H1 (cell line): ENCODE measurements around the gene TRIM38. TPM values are rescaled to one million over a fixed set of nuclear protein-coding genes. Genes with fewer than 3 reads are reported as not detected.

ENCODE experiments used
- CTCF ChIA-PET: fragments of 300-600 bp; sonication (Branson Sonifier 250); formaldehyde crosslinking; loops from one replicate; lab custom pipeline; 2021; ENCODE audit not compliant: partially characterized antibody; lab: Charles Lee
- POLR2A ChIA-PET: fragments of 300-600 bp; sonication (Branson Sonifier 250); formaldehyde crosslinking; loops from one replicate; lab custom pipeline; 2021; ENCODE audit warnings: inconsistent platforms; ENCODE audit not compliant: partially characterized antibody; lab: Charles Lee
- DNase-seq, 2 experiments: peaks; one replicate each; pipeline versions ENCODE4 v3.0.0 to v3.0.0-alpha.2; 2010 to 2022; ENCODE audit warnings: low spot score in 2 of 2, low read depth in 1 of 2, mixed read lengths in 1 of 2
- FAIRE-seq: peaks from 2 replicates; lab custom pipeline; 2011; peaks lifted over from hg19 to GRCh38; lab: Jason Lieb, UNC
- H2AFZ ChIP-seq: 2 replicates; pipeline ENCODE4 v1.8.1; 2012; ENCODE audit warnings: low read length, inconsistent platforms
- H2AK5ac ChIP-seq: 2 replicates; pipeline ENCODE4 v1.6.1; 2013; ENCODE audit warnings: low read depth, low read length
- H2BK120ac ChIP-seq: replicated peaks from 2 replicates; pipeline ENCODE3; 2013; ENCODE audit warnings: low read depth, low read length, inconsistent platforms
- H2BK12ac ChIP-seq: 2 replicates; pipeline ENCODE4 v1.6.1; 2013; ENCODE audit warnings: low read depth, low read length
- H2BK15ac ChIP-seq: 2 replicates; pipeline ENCODE4 v1.6.1; 2013; ENCODE audit warnings: low read length
- H2BK20ac ChIP-seq: 2 replicates; pipeline ENCODE4 v1.6.1; 2013; ENCODE audit warnings: low read length
- H2BK5ac ChIP-seq: 2 replicates; pipeline ENCODE4 v1.6.1; 2013; ENCODE audit warnings: low read depth, low read length
- H3K14ac ChIP-seq: 2 replicates; pipeline ENCODE4 v1.6.1; 2013; ENCODE audit warnings: inconsistent platforms; ENCODE audit not compliant: insufficient read length
- H3K18ac ChIP-seq: 2 replicates; pipeline ENCODE4 v1.6.1; 2013; ENCODE audit warnings: low read length; ENCODE audit errors: extremely low read depth
- H3K23ac ChIP-seq: 2 replicates; pipeline ENCODE4 v1.6.1; 2013; ENCODE audit warnings: inconsistent platforms; ENCODE audit not compliant: insufficient read length
- H3K23me2 ChIP-seq: 2 replicates; pipeline ENCODE4 v1.6.1; 2013; ENCODE audit warnings: low read depth, low read length
- H3K27ac ChIP-seq: 2 replicates; pipeline ENCODE4 v1.6.1; 2011; ENCODE audit warnings: low read depth, low read length, inconsistent platforms
- H3K27me3 ChIP-seq, 4 experiments: replicated peaks in 1 of 4; 1 replicate in 1 of 4; 2 replicates in 3 of 4; pipeline versions ENCODE4 v1.6.1 to v1.8.1; 2011 to 2013; ENCODE audit warnings: low read length in 3 of 4, mild to moderate bottlenecking in 3 of 4, inconsistent platforms in 2 of 4, mixed read lengths in 2 of 4, moderate library complexity in 1 of 4; ENCODE audit not compliant: control insufficient read depth in 3 of 4, insufficient read depth in 3 of 4; ENCODE audit errors: extremely low read depth in 1 of 4
- H3K36me3 ChIP-seq, 4 experiments: 2 replicates each; pipeline versions ENCODE4 v1.6.1 to v1.8.1; 2011 to 2013; ENCODE audit warnings: mild to moderate bottlenecking in 4 of 4, low read length in 3 of 4, moderate library complexity in 2 of 4, control low read depth in 1 of 4, inconsistent platforms in 1 of 4; ENCODE audit not compliant: insufficient read depth in 4 of 4, control insufficient read depth in 2 of 4
- H3K4ac ChIP-seq: replicated peaks from 2 replicates; pipeline ENCODE3; 2013; ENCODE audit warnings: low read length, low read depth, mixed read lengths, inconsistent platforms; ENCODE audit not compliant: insufficient read length
- H3K4me1 ChIP-seq, 4 experiments: replicated peaks in 1 of 4; 1 replicate in 1 of 4; 2 replicates in 3 of 4; pipeline versions ENCODE4 v1.6.1 to v1.8.1; 2011 to 2013; ENCODE audit warnings: low read length in 3 of 4, inconsistent platforms in 2 of 4, mixed read lengths in 1 of 4; ENCODE audit not compliant: insufficient read depth in 4 of 4, control insufficient read depth in 3 of 4
- H3K4me2 ChIP-seq, 2 experiments: 2 replicates each; pipeline versions ENCODE4 v1.6.1 to v1.8.1; 2011 to 2013; ENCODE audit warnings: low read depth in 2 of 2, low read length in 2 of 2, control low read depth in 1 of 2, inconsistent platforms in 1 of 2, mild to moderate bottlenecking in 1 of 2; ENCODE audit not compliant: insufficient read depth in 1 of 2
- H3K4me3 ChIP-seq, 4 experiments: fragments of 200-600, 300-600 bp in 1 of 4; sonication (generic), shearing (Covaris generic), sonication (Bioruptor Twin) in 1 of 4; 2 replicates each; pipeline versions ENCODE4 v1.5.1 to v1.8.1; 2011 to 2016; ENCODE audit warnings: low read length in 4 of 4, low read depth in 3 of 4, control low read depth in 2 of 4, inconsistent platforms in 2 of 4, mild to moderate bottlenecking in 2 of 4, mixed read lengths in 1 of 4, moderate library complexity in 1 of 4; ENCODE audit not compliant: insufficient read depth in 2 of 4; ENCODE audit errors: extremely low read depth in 1 of 4
- H3K56ac ChIP-seq: replicated peaks from 2 replicates; pipeline ENCODE3; 2013; ENCODE audit warnings: low read depth, mild to moderate bottlenecking, mixed read lengths, low read length, inconsistent platforms; ENCODE audit not compliant: insufficient read length
- H3K79me1 ChIP-seq: 2 replicates; pipeline ENCODE4 v1.6.1; 2013; ENCODE audit warnings: low read depth, low read length, control low read depth
- H3K79me2 ChIP-seq, 2 experiments: 2 replicates each; pipeline versions ENCODE4 v1.6.1 to v1.8.1; 2012 to 2013; ENCODE audit warnings: low read length in 2 of 2, mild to moderate bottlenecking in 2 of 2, inconsistent platforms in 1 of 2; ENCODE audit not compliant: insufficient read depth in 2 of 2, control insufficient read depth in 1 of 2
- H3K9ac ChIP-seq, 4 experiments: replicated peaks in 1 of 4; 1 replicate in 1 of 4; 2 replicates in 3 of 4; pipeline versions ENCODE4 v1.6.1 to v1.8.1; 2011 to 2013; ENCODE audit warnings: low read depth in 3 of 4, low read length in 3 of 4, control low read depth in 2 of 4, mild to moderate bottlenecking in 2 of 4, moderate library complexity in 2 of 4, inconsistent platforms in 1 of 4; ENCODE audit errors: extremely low read depth in 1 of 4
- H3K9me3 ChIP-seq, 2 experiments: 2 replicates each; pipeline versions ENCODE4 v1.6.1 to v1.8.1; 2012 to 2013; ENCODE audit warnings: mild to moderate bottlenecking in 2 of 2, moderate library complexity in 2 of 2, control low read depth in 1 of 2, inconsistent platforms in 1 of 2, low read depth in 1 of 2, low read length in 1 of 2, mixed read lengths in 1 of 2; ENCODE audit not compliant: insufficient read depth in 2 of 2
- H4K20me1 ChIP-seq, 2 experiments: replicated peaks in 1 of 2; 2 replicates each; pipeline versions ENCODE3 to v1.8.1; 2011 to 2013; ENCODE audit warnings: inconsistent platforms in 2 of 2, low read length in 2 of 2, mild to moderate bottlenecking in 1 of 2; ENCODE audit not compliant: insufficient read depth in 2 of 2, control insufficient read depth in 1 of 2
- H4K5ac ChIP-seq: 2 replicates; pipeline ENCODE4 v1.6.1; 2013; ENCODE audit warnings: low read length, low read depth, mixed read lengths, inconsistent platforms; ENCODE audit not compliant: insufficient read length
- H4K8ac ChIP-seq: 2 replicates; pipeline ENCODE4 v1.8.0; 2013; ENCODE audit warnings: mild to moderate bottlenecking, moderate library complexity, low read length, inconsistent platforms; ENCODE audit not compliant: insufficient read depth; ENCODE audit errors: extremely low read depth
- H4K91ac ChIP-seq: replicated peaks from 2 replicates; pipeline ENCODE3; 2013; ENCODE audit warnings: low read length, mixed read lengths, inconsistent platforms; ENCODE audit not compliant: insufficient read length
- BACH1 ChIP-seq: IDR thresholded peaks from 2 replicates; pipeline ENCODE4 v1.6.1; 2012; ENCODE audit warnings: low read length, improper control_type of control experiment
- CEBPB ChIP-seq: IDR thresholded peaks from 2 replicates; pipeline ENCODE4 v1.6.1; 2012; ENCODE audit warnings: low read depth, low read length
- EGR1 ChIP-seq: IDR thresholded peaks from 2 replicates; pipeline ENCODE4 v1.6.1; 2011; ENCODE audit warnings: low read depth, low read length, borderline replicate concordance
- KDM1A ChIP-seq: fragments of 200-600, 300-600 bp; sonication (generic); IDR thresholded peaks from 2 replicates; pipeline ENCODE4 v1.7.1; 2016; ENCODE audit warnings: mild to moderate bottlenecking, low read length, borderline replicate concordance
- NANOG ChIP-seq: IDR thresholded peaks from 2 replicates; pipeline ENCODE4 v1.6.1; 2011; ENCODE audit warnings: low read length, low read depth, mild to moderate bottlenecking, inconsistent platforms; ENCODE audit not compliant: insufficient read depth, poor library complexity, severe bottlenecking
- NRF1 ChIP-seq: IDR thresholded peaks from 2 replicates; pipeline ENCODE4 v1.6.1; 2011; ENCODE audit warnings: mild to moderate bottlenecking, low read depth, low read length, improper control_type of control experiment
- POU5F1 ChIP-seq: IDR thresholded peaks from 2 replicates; pipeline ENCODE4 v1.6.1; 2011; ENCODE audit warnings: low read depth, mild to moderate bottlenecking, low read length, moderate library complexity
- SP4 ChIP-seq: IDR thresholded peaks from 2 replicates; pipeline ENCODE4 v1.6.1; 2012; ENCODE audit warnings: low read length, inconsistent platforms
- TCF12 ChIP-seq: IDR thresholded peaks from 2 replicates; pipeline ENCODE4 v1.6.1; 2011; ENCODE audit warnings: low read depth, mild to moderate bottlenecking, low read length
- WGBS, 2 experiments: shearing (Covaris generic) in 1 of 2; methylation state at CpG; one replicate each; pipeline versions ENCODE4 v1.1.6 to v1.1.7; 2013 to 2015; ENCODE audit warnings: low lambda C conversion rate in 2 of 2, mixed read lengths in 2 of 2, inconsistent platforms in 1 of 2, low coverage in 1 of 2, missing lambda C conversion rate in 1 of 2; ENCODE audit not compliant: insufficient replicate concordance in 2 of 2, insufficient coverage in 1 of 2, insufficient read length in 1 of 2; ENCODE audit errors: extremely low coverage in 1 of 2, missing lambda C conversion rate in 1 of 2; 5-methylcytosine and 5-hydroxymethylcytosine counted together
- polyA plus RNA-seq, 7 experiments: library from polyadenylated mRNA; depleted of rRNA in 3 of 7; stranded (reverse) in 5 of 7; unstranded in 2 of 7; fragments of >200 nt in 5 of 7; fragments of 200-250 nt in 2 of 7; gene quantifications; 1 replicate in 5 of 7; 2 replicates in 1 of 7; 4 replicates in 1 of 7; pipeline versions ENCODE4 v1.2.1 to v1.2.3, GENCODE V29; 2011 to 2013; ENCODE audit warnings: missing spikeins in 2 of 7, mixed read lengths in 2 of 7
- total RNA-seq: library from RNA; stranded (reverse); fragmentation: NEBNext Ultra II Directional; extraction: Animal tissue kit (Norgen Biotek cat#: 25700); gene quantifications from 2 replicates; pipeline ENCODE4 v1.2.1, GENCODE V29; 2021
- TF ChIP-seq, protein P1 (sequence below): IDR thresholded peaks from 2 replicates; pipeline ENCODE4 v1.6.1; 2011; ENCODE audit warnings: low read length, improper control_type of control experiment

Gene TRIM38
- total and polyA plus RNA-seq, 2 of the 8 experiments (the other 6 are each of a cell fraction or from before 2014, with no cell fraction given) = 0.43 to 0.56 TPM

DNA sequence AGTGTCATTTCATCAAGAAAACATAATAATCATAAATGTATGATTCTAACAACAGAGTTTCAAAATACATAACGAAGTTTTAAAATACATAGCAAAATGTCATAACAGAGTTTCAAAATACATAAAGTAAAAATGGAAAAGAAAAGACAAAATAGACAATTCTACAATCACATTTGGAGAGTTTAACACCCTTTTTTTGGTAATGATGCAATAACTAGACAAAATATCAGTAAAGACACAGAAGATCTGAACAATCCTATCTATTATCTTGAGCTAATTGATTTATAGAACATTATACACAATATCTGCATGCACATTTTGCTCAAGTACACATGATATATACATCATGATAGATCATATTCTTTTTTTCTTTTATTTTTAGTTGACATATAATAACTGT, 18.7 kb upstream of the TRIM38 start:
- no peaks in the 10 kb centered on the region for H3K79me1 ChIP-seq
- H3K23me2 ChIP-seq = no peaks in the 10 kb centered on the region
- no peaks in the 10 kb centered on the region for H4K20me1 ChIP-seq
- peaks cover 0 to 8% of the 10 kb centered on the region in 2 experiments; a peak in 2 of 4 replicates for H3K9me3 ChIP-seq
- H3K56ac ChIP-seq = no peak overlapping the region
- POLR2A ChIA-PET = no interaction called here
- H3K36me3 ChIP-seq = no peaks in the 10 kb centered on the region; a peak in 1 of 8 replicates
- H3K9ac ChIP-seq = no peak overlapping the region
- H3K4me2 ChIP-seq = no peak overlapping the region
- no peak overlapping the region for H2BK20ac ChIP-seq
- no peak overlapping the region for H3K14ac ChIP-seq
- no peak overlapping the region for H2BK12ac ChIP-seq
- no peak for TF ChIP-seq EGR1
- TF ChIP-seq POU5F1 = no peak
- TF ChIP-seq NRF1 = no peak
- TF ChIP-seq CEBPB = no peak
- TF ChIP-seq, protein P1, sequence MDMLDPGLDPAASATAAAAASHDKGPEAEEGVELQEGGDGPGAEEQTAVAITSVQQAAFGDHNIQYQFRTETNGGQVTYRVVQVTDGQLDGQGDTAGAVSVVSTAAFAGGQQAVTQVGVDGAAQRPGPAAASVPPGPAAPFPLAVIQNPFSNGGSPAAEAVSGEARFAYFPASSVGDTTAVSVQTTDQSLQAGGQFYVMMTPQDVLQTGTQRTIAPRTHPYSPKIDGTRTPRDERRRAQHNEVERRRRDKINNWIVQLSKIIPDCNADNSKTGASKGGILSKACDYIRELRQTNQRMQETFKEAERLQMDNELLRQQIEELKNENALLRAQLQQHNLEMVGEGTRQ = no peak
- no peak for TF ChIP-seq TCF12
- no peak for TF ChIP-seq NANOG
- TF ChIP-seq SP4 = no peak
- TF ChIP-seq KDM1A = no peak
- no peak for TF ChIP-seq BACH1
- TF ChIP-seq, all 59 proteins: peak for 0
- Histone ChIP-seq H2AK5ac (no peak overlapping the region), H2AFZ (no peak overlapping the region), H2BK120ac (no peak overlapping the region), H3K18ac (no peak overlapping the region), H4K91ac (no peak overlapping the region), H3K4me1 (no peaks in the 10 kb centered on the region), H3K4ac (no peak overlapping the region), H2BK15ac (no peak overlapping the region), H3K27ac (no peak overlapping the region), H3K27me3 (no peaks in the 10 kb centered on the region), H3K4me3 (no peak overlapping the region), H3K23ac (no peak overlapping the region), H2BK5ac (no peak overlapping the region), H4K5ac (no peak overlapping the region), H3K79me2 (no peaks in the 10 kb centered on the region), H4K8ac (no peak overlapping the region)
- FAIRE-seq (no peak), DNase-seq (no peak)
- WGBS, 2 experiments = 93% methylated on average over 1 of the region's 1 CpG; no CpG with 5 or more reads in 1 of the 2 experiments
- CTCF ChIA-PET = interaction anchor here (0.6 to 2.3 kb wide), 6 partner anchors 11 to 226 kb away, joined by 3 to 8 read pairs (median 4); no protein-coding TSS in a partner anchor
